HCT116 (cell line): ENCODE results near the gene NUCB1.

Experiments
- CEBPB ChIP-seq: IDR thresholded peaks from 2 replicates; pipeline ENCODE4 v1.6.1; 2012; ENCODE audit warnings: low read depth
- SRF ChIP-seq: IDR thresholded peaks from 2 replicates; pipeline ENCODE4 v1.6.1; 2012; ENCODE audit warnings: low read depth
- TF ChIP-seq, protein P1 (sequence below), 3 experiments: fragments of 200-600 bp in 1 of 3; sonication (generic) in 1 of 3; IDR thresholded peaks in 2 of 3; conservative IDR thresholded peaks in 1 of 3; 2 replicates each; pipeline ENCODE4 v1.5.1; 2012 to 2017; ENCODE audit warnings: low read depth in 2 of 3, low read length in 2 of 3, antibody characterized with exemption in 1 of 3, borderline replicate concordance in 1 of 3, control low read depth in 1 of 3, mild to moderate bottlenecking in 1 of 3, mixed read lengths in 1 of 3, mixed run types in 1 of 3, moderate library complexity in 1 of 3; ENCODE audit not compliant: insufficient read depth in 1 of 3

DNA sequence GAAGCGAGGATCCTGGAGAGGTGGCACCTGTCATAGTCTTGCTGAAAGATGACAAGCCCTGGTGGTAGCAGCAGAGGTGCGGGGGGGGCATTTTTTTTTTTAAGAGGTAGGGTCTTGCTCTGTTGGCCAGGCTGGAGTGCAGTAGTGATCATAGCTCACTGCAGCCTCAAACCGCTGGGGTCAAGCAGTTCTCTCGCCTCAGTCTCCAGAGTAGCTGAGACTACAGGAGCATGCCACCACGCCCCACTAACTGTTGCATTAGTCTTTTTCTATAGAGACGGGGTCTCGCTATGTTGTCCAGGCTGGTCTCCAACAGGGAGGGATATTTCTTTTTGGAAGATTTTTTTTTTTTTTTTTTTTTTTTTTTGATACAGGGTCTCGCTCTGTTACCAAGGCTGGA lies 57.9 kb downstream of the NUCB1 start:
- TF ChIP-seq CEBPB (no peak), SRF (no peak)
- TF ChIP-seq, protein P1, sequence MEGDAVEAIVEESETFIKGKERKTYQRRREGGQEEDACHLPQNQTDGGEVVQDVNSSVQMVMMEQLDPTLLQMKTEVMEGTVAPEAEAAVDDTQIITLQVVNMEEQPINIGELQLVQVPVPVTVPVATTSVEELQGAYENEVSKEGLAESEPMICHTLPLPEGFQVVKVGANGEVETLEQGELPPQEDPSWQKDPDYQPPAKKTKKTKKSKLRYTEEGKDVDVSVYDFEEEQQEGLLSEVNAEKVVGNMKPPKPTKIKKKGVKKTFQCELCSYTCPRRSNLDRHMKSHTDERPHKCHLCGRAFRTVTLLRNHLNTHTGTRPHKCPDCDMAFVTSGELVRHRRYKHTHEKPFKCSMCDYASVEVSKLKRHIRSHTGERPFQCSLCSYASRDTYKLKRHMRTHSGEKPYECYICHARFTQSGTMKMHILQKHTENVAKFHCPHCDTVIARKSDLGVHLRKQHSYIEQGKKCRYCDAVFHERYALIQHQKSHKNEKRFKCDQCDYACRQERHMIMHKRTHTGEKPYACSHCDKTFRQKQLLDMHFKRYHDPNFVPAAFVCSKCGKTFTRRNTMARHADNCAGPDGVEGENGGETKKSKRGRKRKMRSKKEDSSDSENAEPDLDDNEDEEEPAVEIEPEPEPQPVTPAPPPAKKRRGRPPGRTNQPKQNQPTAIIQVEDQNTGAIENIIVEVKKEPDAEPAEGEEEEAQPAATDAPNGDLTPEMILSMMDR (IDR thresholded peaks at IDR 0.05 in 2 of 3, conservative IDR thresholded peaks at IDR 0.05 in 1 of 3; ENCODE audit: borderline replicate concordance in 1 of 3, insufficient read depth in 1 of 3, low read depth in 2 of 3, low read length in 2 of 3): no peak
